A549 (cell line): ENCODE data around the gene GSPT2.

Experiments
- BHLHE40 ChIP-seq: IDR thresholded peaks from 2 replicates; pipeline ENCODE4 v1.6.1; 2012; ENCODE audit warnings: low read depth, low read length, inconsistent platforms
- CBX2 ChIP-seq: fragments of 200-600 bp; sonication (generic); IDR thresholded peaks from 2 replicates; pipeline ENCODE4 v1.6.1; 2016; ENCODE audit warnings: low read depth, mild to moderate bottlenecking, borderline replicate concordance
- CTCF ChIP-seq: fragments of >200 bp; sonication (Bioruptor Twin); formaldehyde crosslinking; IDR thresholded peaks from 3 replicates; pipeline ENCODE4 v1.5.1; 2016
- ESRRA ChIP-seq: fragments of 150-350 bp; IDR thresholded peaks from 2 replicates; pipeline ENCODE4 v1.6.1; 2014; ENCODE audit warnings: mild to moderate bottlenecking, low read length, borderline replicate concordance
- MAX ChIP-seq: IDR thresholded peaks from 2 replicates; pipeline ENCODE4 v1.6.1; 2012
- MAZ ChIP-seq: fragments of 150-350 bp; IDR thresholded peaks from 2 replicates; pipeline ENCODE4 v1.6.1; 2014; ENCODE audit warnings: antibody characterized with exemption, low read depth, low read length, borderline replicate concordance
- POLR2A ChIP-seq: IDR thresholded peaks from 2 replicates; pipeline ENCODE4 v1.6.1; 2012; ENCODE audit warnings: mild to moderate bottlenecking, low read length
- REST ChIP-seq: fragments of 200-600 bp; sonication (generic); IDR thresholded peaks from 2 replicates; pipeline ENCODE4 v1.6.1; 2016; ENCODE audit warnings: antibody characterized with exemption, mild to moderate bottlenecking, moderate library complexity
- SMC3 ChIP-seq: fragments of >200 bp; sonication (Bioruptor Twin); formaldehyde crosslinking; IDR thresholded peaks from 3 replicates; pipeline ENCODE4 v1.6.1; 2018; ENCODE audit warnings: inconsistent platforms
- USF2 ChIP-seq: fragments of 450-650 bp; IDR thresholded peaks from 2 replicates; pipeline ENCODE4 v1.6.1; 2014; ENCODE audit warnings: antibody characterized with exemption

- TF ChIP-seq BHLHE40: no peak
- TF ChIP-seq CTCF: no peak
- TF ChIP-seq CBX2: no peak
- no peak for TF ChIP-seq SMC3
- no peak for TF ChIP-seq POLR2A
- TF ChIP-seq MAZ: no peak
- TF ChIP-seq MAX: no peak
- TF ChIP-seq REST: no peak
- TF ChIP-seq USF2: no peak
- no peak for TF ChIP-seq ESRRA
Observed at GRCh38 chrX:51759055-51759839, 16.0 kb downstream of the GSPT2 start.
